ENCODE results near the gene SLCO2A1. TPM values are rescaled to one million over a fixed set of nuclear protein-coding genes. Genes with fewer than 3 reads are reported as not detected.

SLCO2A1 gene
- total RNA-seq, 4 donors from 2014 or later: 3.3 to 18.9 (median 6.0) TPM

DNA sequence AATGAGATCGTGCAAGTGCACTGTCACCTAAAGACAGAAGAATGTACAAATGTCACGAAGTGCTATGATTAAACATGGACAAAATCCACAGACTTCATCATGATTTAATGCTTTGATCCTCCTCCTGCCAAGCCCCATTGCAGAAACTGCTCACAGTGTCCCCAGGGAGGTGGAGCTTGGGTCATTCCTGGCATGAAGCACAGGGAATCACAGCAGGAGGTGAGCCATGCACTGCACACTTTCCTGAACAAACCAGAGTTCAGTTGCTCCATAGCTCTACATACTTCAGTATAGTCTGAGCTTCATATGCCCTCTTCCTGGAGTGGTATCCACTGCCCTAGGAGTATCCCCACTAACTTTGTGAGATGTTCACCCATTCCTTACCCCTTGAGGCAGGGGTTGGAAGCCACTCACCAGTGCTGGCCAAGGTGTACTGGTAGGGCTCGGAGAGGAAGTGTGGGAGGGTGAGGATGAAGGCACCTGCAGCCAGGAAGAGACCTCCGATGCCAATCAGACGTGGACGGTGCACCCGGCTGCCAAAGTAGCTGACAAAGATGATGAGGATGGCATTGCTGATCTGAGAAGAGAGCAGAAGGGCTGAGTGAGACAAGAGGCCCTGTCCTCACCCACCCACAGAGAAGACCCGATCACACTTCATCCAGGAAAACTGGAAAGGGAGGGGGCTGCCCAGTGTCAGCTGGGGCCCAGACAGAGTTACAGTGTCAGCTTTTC lies 56.3 kb downstream of the SLCO2A1 start:
- no peak overlapping the region for H3K27ac ChIP-seq
- DNase-seq: no peak
- WGBS, 2 donors: 85 to 90% methylated on average over 6 to 7 of the region's 8 CpGs

DNA sequence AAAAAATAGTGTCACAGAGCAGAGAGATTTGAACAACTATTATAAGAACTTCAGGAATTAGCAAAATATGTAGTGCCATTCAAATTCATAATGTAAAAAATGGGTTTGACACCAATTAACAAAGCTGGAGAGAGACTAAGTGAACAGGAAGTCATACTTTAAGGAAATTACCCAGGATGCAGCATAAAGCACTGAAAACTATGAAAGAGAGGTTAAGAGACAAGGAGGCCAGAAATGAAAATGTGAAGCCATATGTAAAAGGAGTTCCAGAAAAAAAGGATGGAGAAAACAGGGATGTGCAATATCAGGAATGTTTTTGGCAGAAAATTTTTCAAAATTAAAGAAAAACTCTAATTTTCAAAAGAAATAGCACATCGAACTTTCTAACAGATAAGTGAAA lies 57.6 kb downstream of the SLCO2A1 start:
- no peaks in the 10 kb centered on the region for H3K27me3 ChIP-seq
- intact Hi-C loops (cut with DNase I): no loop called here
- H3K9me3 ChIP-seq: no peaks in the 10 kb centered on the region
- H3K4me3 ChIP-seq: no peak overlapping the region
- TF ChIP-seq, protein P1, sequence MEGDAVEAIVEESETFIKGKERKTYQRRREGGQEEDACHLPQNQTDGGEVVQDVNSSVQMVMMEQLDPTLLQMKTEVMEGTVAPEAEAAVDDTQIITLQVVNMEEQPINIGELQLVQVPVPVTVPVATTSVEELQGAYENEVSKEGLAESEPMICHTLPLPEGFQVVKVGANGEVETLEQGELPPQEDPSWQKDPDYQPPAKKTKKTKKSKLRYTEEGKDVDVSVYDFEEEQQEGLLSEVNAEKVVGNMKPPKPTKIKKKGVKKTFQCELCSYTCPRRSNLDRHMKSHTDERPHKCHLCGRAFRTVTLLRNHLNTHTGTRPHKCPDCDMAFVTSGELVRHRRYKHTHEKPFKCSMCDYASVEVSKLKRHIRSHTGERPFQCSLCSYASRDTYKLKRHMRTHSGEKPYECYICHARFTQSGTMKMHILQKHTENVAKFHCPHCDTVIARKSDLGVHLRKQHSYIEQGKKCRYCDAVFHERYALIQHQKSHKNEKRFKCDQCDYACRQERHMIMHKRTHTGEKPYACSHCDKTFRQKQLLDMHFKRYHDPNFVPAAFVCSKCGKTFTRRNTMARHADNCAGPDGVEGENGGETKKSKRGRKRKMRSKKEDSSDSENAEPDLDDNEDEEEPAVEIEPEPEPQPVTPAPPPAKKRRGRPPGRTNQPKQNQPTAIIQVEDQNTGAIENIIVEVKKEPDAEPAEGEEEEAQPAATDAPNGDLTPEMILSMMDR (IDR thresholded peaks at IDR 0.05): no peak
- TF ChIP-seq POLR2A (IDR thresholded peaks at IDR 0.05): no peak
- 84 to 100% methylated on average over 1 of the region's 1 CpG for WGBS, 2 donors
- peaks cover 0 to 6% (median 5%) of the 10 kb centered on the region in 3 donors for H3K4me1 ChIP-seq
- DNase-seq: no peak
- no peak overlapping the region for H3K27ac ChIP-seq
- H3K36me3 ChIP-seq: peaks cover 0 to 7% (median 0%) of the 10 kb centered on the region in 3 donors

More for the DNA sequence above, 56.3 kb downstream of the SLCO2A1 start:
- Histone ChIP-seq H3K9me3 (no peaks in the 10 kb centered on the region), H3K4me3 (no peak overlapping the region), H3K4me1 (peaks cover 0 to 10% (median 5%) of the 10 kb centered on the region in 3 donors), H3K36me3 (peaks cover 0 to 7% (median 0%) of the 10 kb centered on the region in 3 donors), H3K27me3 (no peaks in the 10 kb centered on the region)
- intact Hi-C loops (cut with DNase I): no loop called here
- no peak for TF ChIP-seq POLR2A (IDR thresholded peaks at IDR 0.05)
- TF ChIP-seq, protein P1 (IDR thresholded peaks at IDR 0.05): no peak

- TF ChIP-seq, protein P1 (IDR thresholded peaks at IDR 0.05): no peak
- no peak for TF ChIP-seq POLR2A (IDR thresholded peaks at IDR 0.05)
- H3K27ac ChIP-seq: no peak overlapping the region
- intact Hi-C loops (cut with DNase I): no loop called here
- 86% methylated on average over 1 of the region's 6 CpGs; no CpG with 5 or more reads in 1 of the 2 donors for WGBS, 2 donors
- no peak overlapping the region for H3K4me3 ChIP-seq
- no peak for DNase-seq
- H3K36me3 ChIP-seq: peaks cover 0 to 7% (median 0%) of the 10 kb centered on the region in 3 donors
- no peaks in the 10 kb centered on the region for H3K9me3 ChIP-seq
- H3K27me3 ChIP-seq: no peaks in the 10 kb centered on the region
- no peaks in the 10 kb centered on the region for H3K4me1 ChIP-seq
Observed at GRCh38 chr3:133970916-133971315, 58.8 kb downstream of the SLCO2A1 start.

- no peak overlapping the region for H3K27ac ChIP-seq
- H3K36me3 ChIP-seq: peaks cover 0 to 7% (median 0%) of the 10 kb centered on the region in 3 donors
- intact Hi-C loops (cut with DNase I): no loop called here
- no peak for DNase-seq
- no peak overlapping the region for H3K4me3 ChIP-seq
- WGBS, 2 donors: 81% methylated on average over 2 to 5 of the region's 5 CpGs
- H3K4me1 ChIP-seq: no peaks in the 10 kb centered on the region
- TF ChIP-seq, protein P1 (IDR thresholded peaks at IDR 0.05): no peak
- TF ChIP-seq POLR2A (IDR thresholded peaks at IDR 0.05): no peak
- no peaks in the 10 kb centered on the region for H3K9me3 ChIP-seq
- no peaks in the 10 kb centered on the region for H3K27me3 ChIP-seq
Observed at GRCh38 chr3:133970339-133970738, 59.4 kb downstream of the SLCO2A1 start.

GRCh38 chr3:133967992-133968892 lies 61.5 kb downstream of the SLCO2A1 start:
- no peak for DNase-seq
- WGBS, 2 donors: 71 to 73% methylated on average over 14 to 15 of the region's 15 CpGs

More at GRCh38 chr3:133967992-133968892, 61.5 kb downstream of the SLCO2A1 start:
- Histone ChIP-seq H3K4me3 (no peak overlapping the region), H3K27ac (no peak overlapping the region), H3K4me1 (peaks cover 0 to 7% (median 0%) of the 10 kb centered on the region in 3 donors), H3K27me3 (no peaks in the 10 kb centered on the region), H3K9me3 (no peaks in the 10 kb centered on the region), H3K36me3 (peaks cover 0 to 2% (median 0%) of the 10 kb centered on the region in 3 donors)
- TF ChIP-seq, protein P1 (IDR thresholded peaks at IDR 0.05): no peak
- no peak for TF ChIP-seq POLR2A (IDR thresholded peaks at IDR 0.05)
- intact Hi-C loops (cut with DNase I): no loop called here
